ENCODE measurements around the gene SLC35A5. TPM values are rescaled to one million over a fixed set of nuclear protein-coding genes. Genes with fewer than 3 reads are reported as not detected.

Gene SLC35A5, protein sequence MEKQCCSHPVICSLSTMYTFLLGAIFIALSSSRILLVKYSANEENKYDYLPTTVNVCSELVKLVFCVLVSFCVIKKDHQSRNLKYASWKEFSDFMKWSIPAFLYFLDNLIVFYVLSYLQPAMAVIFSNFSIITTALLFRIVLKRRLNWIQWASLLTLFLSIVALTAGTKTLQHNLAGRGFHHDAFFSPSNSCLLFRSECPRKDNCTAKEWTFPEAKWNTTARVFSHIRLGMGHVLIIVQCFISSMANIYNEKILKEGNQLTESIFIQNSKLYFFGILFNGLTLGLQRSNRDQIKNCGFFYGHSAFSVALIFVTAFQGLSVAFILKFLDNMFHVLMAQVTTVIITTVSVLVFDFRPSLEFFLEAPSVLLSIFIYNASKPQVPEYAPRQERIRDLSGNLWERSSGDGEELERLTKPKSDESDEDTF
- 19.6 and 24.7 TPM in 2 replicates for total RNA-seq

DNA sequence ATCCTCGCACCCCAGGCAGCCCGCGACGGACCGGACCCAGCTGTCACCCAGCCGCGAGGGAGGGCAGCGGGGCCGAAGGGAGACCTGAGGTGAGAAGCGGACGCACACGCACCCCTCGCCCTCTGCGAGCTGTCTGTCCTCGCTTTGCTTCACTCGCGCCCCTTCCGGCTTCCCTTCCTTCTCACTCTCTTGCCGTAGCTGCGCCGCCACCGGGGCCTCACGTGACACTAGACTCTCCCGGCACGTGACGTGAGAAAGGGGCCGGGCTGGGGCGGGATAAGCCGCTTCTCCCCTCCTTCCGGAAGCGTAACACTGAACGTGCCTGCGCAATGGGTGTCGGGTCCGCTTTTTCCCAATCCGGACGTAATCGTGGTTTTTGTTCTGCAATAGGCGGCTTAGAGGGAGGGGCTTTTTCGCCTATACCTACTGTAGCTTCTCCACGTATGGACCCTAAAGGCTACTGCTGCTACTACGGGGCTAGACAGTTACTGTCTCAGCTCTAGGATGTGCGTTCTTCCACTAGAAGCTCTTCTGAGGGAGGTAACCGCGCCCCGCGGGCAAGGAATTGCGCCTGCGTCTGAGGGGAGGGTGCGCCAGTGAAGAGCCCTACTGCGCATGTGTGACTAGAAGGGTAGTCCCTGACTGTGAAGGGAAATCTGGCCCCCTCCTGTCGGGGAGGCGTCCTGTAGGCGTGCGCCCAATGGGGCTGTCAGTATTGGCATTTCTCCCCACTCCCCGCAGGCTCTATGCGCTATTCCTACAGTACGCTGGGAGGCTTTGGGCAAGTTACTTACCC, at the start of gene SLC35A5, which contains the start of gene ATG3:
SLC35A5 (plus strand) TSS at position 312 of the 796 bp plus-strand sequence. CDS start 1,359 bp downstream, outside the sequence.
ATG3 (minus strand) TSS at position 229 of the 796 bp plus-strand sequence. CDS start 434 bp downstream, outside the sequence.

Other genes with a start within 250 kb of the SLC35A5 start
- gene CD200, start 228.9 kb upstream of the SLC35A5 start, total RNA-seq, result 4.0 and 4.8 TPM in 2 replicates
- gene BTLA, start 62.6 kb upstream of the SLC35A5 start, total RNA-seq, result under 0.01 TPM in 1 of 2 replicates, not detected in the other
- gene ATG3, start 83 bp upstream of the SLC35A5 start, total RNA-seq, result 68.3 and 72.5 TPM in 2 replicates
- 393 and 1,612 TPM in 2 replicates for gene CCDC80, start 79.1 kb downstream of the SLC35A5 start, total RNA-seq